Osteoblast (primary cell): ENCODE measurements around the gene ZFP82. TPM values are rescaled to one million over a fixed set of nuclear protein-coding genes. Genes with fewer than 3 reads are reported as not detected.

Source experiments
- DNase-seq: peaks from one replicate; pipeline ENCODE4 v3.0.0; 2011; ENCODE audit warnings: low spot score, mixed read lengths; ENCODE audit not compliant: insufficient read length; ENCODE audit errors: missing footprints
- H2AFZ ChIP-seq: 2 replicates; pipeline ENCODE4 v1.6.0; 2011; ENCODE audit warnings: mild to moderate bottlenecking, low read length
- H3K27ac ChIP-seq: 2 replicates; pipeline ENCODE4 v1.5.1; 2011; ENCODE audit warnings: mild to moderate bottlenecking, low read depth, low read length, moderate library complexity
- H3K27me3 ChIP-seq: 2 replicates; pipeline ENCODE4 v1.6.0; 2012; ENCODE audit warnings: mild to moderate bottlenecking, control low read depth, inconsistent platforms, low read length, moderate library complexity; ENCODE audit not compliant: insufficient read depth
- H3K36me3 ChIP-seq: 2 replicates; pipeline ENCODE4 v1.5.1; 2011; ENCODE audit warnings: mild to moderate bottlenecking, low read length, control low read depth, moderate library complexity; ENCODE audit not compliant: insufficient read depth
- H3K4me1 ChIP-seq: 2 replicates; pipeline ENCODE4 v1.5.1; 2011; ENCODE audit warnings: mild to moderate bottlenecking, low read length, control low read depth, moderate library complexity; ENCODE audit not compliant: insufficient read depth
- H3K4me2 ChIP-seq: 2 replicates; pipeline ENCODE4 v1.6.0; 2011; ENCODE audit warnings: mild to moderate bottlenecking, low read length; ENCODE audit not compliant: insufficient read depth
- H3K4me3 ChIP-seq: fragments of 200-600 bp; sonication (generic); 3 replicates; pipeline ENCODE4 v1.5.1; 2012; ENCODE audit warnings: mild to moderate bottlenecking, low read length, inconsistent platforms; ENCODE audit not compliant: insufficient read depth
- H3K79me2 ChIP-seq: 2 replicates; pipeline ENCODE4 v1.6.0; 2012; ENCODE audit warnings: mild to moderate bottlenecking, low read length, control low read depth, inconsistent platforms; ENCODE audit not compliant: insufficient read depth
- H3K9me3 ChIP-seq: 2 replicates; pipeline ENCODE4 v1.5.1; 2011; ENCODE audit warnings: low read depth, low read length, control low read depth
- H4K20me1 ChIP-seq: 2 replicates; pipeline ENCODE4 v1.6.0; 2012; ENCODE audit warnings: mild to moderate bottlenecking, low read length, control low read depth; ENCODE audit not compliant: insufficient read depth
- total RNA-seq: library from RNA; depleted of rRNA; stranded (reverse); fragments of >200 nt; gene quantifications from 2 replicates; pipeline ENCODE4 v1.2.3, GENCODE V29; 2012
- TF ChIP-seq, protein P1 (sequence below): IDR thresholded peaks from 2 replicates; pipeline ENCODE4 v1.5.1; 2011; ENCODE audit warnings: mild to moderate bottlenecking, low read depth, low read length, moderate library complexity; ENCODE audit errors: extremely low read depth

Gene ZFP82
- 9.0 and 10.3 TPM in 2 replicates for total RNA-seq

DNA sequence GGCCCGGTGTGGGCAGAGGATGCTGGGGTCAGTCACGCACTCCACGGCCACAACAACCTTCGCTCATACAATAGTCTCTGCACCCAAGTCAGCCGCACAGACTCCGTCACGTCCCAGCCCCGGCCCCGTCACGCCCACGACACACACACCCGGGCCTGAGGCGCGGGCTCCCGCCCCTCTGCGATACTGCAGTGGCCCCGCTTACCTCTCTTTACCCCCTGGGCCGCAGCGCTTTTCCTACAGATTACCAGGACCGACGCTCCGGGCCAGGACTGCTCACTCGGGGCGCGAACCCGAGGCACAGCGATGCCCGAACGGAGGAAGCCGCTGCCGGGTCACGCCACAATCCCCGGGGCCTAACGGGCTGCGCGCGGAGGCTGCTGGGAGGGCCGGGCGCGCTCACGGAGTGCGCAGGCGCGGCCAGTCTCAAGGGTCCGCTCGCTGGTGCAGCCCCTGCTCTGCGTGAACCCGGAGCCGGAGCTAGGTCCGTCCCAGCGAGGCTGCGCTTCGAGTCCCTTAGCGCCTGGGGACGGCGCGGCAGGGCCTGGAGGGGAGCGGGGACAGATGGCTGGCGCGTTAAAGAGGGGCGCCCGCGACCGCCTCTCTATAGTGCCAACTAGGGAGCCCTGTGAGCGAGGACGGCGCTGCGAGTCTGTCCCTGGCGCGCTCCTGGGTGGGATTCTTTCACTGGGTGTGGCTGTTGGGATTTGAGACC, at the start of gene ZFP82:
Gene ZFP82 (minus strand): TSS at position 358 of the 715 bp plus-strand sequence. CDS start 8,855 bp downstream, outside the sequence.
- Histone ChIP-seq H3K79me2 (peaks cover 35% of the 10 kb centered on the region), H3K9me3 (no peaks in the 10 kb centered on the region), H3K4me2 (peak within 1 kb of the TSS; percentile 92), H3K27ac (peak within 1 kb of the TSS; percentile 90), H3K4me3 (peak within 1 kb of the TSS; percentile 90), H4K20me1 (peaks cover 3% of the 10 kb centered on the region), H3K27me3 (no peaks in the 10 kb centered on the region), H2AFZ (peak within 1 kb of the TSS; percentile 98), H3K4me1 (peaks cover 6% of the 10 kb centered on the region), H3K36me3 (peaks cover 10% of the 10 kb centered on the region)
- peak; percentile 98 for DNase-seq
- TF ChIP-seq, protein P1, sequence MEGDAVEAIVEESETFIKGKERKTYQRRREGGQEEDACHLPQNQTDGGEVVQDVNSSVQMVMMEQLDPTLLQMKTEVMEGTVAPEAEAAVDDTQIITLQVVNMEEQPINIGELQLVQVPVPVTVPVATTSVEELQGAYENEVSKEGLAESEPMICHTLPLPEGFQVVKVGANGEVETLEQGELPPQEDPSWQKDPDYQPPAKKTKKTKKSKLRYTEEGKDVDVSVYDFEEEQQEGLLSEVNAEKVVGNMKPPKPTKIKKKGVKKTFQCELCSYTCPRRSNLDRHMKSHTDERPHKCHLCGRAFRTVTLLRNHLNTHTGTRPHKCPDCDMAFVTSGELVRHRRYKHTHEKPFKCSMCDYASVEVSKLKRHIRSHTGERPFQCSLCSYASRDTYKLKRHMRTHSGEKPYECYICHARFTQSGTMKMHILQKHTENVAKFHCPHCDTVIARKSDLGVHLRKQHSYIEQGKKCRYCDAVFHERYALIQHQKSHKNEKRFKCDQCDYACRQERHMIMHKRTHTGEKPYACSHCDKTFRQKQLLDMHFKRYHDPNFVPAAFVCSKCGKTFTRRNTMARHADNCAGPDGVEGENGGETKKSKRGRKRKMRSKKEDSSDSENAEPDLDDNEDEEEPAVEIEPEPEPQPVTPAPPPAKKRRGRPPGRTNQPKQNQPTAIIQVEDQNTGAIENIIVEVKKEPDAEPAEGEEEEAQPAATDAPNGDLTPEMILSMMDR = no peak

GRCh38 chr19:36460046-36460445, 41.6 kb upstream of the ZFP82 start:
- Histone ChIP-seq H3K4me1 (peaks cover 10% of the 10 kb centered on the region), H4K20me1 (no peaks in the 10 kb centered on the region), H2AFZ (no peak overlapping the region), H3K4me3 (no peak overlapping the region), H3K27me3 (no peaks in the 10 kb centered on the region), H3K9me3 (no peaks in the 10 kb centered on the region), H3K4me2 (peak overlapping the region; percentile 39), H3K27ac (peak overlapping the region; percentile 56), H3K36me3 (peaks cover 4% of the 10 kb centered on the region), H3K79me2 (no peaks in the 10 kb centered on the region)
- peak; percentile 60 for DNase-seq
- TF ChIP-seq, protein P1 = no peak

DNA sequence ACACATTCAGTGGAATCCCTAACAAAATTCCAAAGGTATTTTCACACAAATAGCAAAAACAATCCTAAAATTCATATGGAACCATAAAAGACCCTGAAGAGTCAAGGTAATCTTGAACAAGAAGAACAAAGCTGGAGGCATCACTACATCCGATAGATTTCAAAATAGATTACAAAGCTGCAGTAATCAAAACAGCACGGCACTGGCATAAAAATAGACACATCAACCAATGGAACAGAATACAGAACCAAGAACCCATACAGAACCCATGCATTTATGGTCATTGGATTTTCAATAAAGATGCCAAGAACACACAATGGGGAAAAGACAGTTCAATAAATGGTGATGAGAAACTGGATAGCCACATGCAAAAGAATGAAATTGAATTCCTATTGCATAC, 38.4 kb upstream of the ZFP82 start:
- Histone ChIP-seq H3K79me2 (no peaks in the 10 kb centered on the region), H3K4me2 (no peak overlapping the region), H3K27ac (no peak overlapping the region), H3K36me3 (peaks cover 4% of the 10 kb centered on the region), H3K4me3 (no peak overlapping the region), H4K20me1 (no peaks in the 10 kb centered on the region), H3K27me3 (no peaks in the 10 kb centered on the region), H3K9me3 (no peaks in the 10 kb centered on the region), H2AFZ (no peak overlapping the region), H3K4me1 (peaks cover 10% of the 10 kb centered on the region)
- TF ChIP-seq, protein P1 = no peak
- no peak for DNase-seq

GRCh38 chr19:36449059-36449670, 30.7 kb upstream of the ZFP82 start:
- TF ChIP-seq, protein P1 = no peak

More at GRCh38 chr19:36449059-36449670, 30.7 kb upstream of the ZFP82 start:
- no peaks in the 10 kb centered on the region for H3K79me2 ChIP-seq
- no peak overlapping the region for H2AFZ ChIP-seq
- H3K4me1 ChIP-seq = no peaks in the 10 kb centered on the region
- peaks cover 32% of the 10 kb centered on the region for H3K9me3 ChIP-seq
- H3K27ac ChIP-seq = no peak overlapping the region
- no peaks in the 10 kb centered on the region for H4K20me1 ChIP-seq
- H3K4me2 ChIP-seq = no peak overlapping the region
- no peak overlapping the region for H3K4me3 ChIP-seq
- no peaks in the 10 kb centered on the region for H3K27me3 ChIP-seq
- DNase-seq = peak; percentile 10
- peaks cover 24% of the 10 kb centered on the region for H3K36me3 ChIP-seq
